Lung (tissue), 12 donors: ENCODE data around the gene PDE2A. TPM values are rescaled to one million over a fixed set of nuclear protein-coding genes. Genes with fewer than 3 reads are reported as not detected.

Experiments used
- ATAC-seq: fragments of 200-7000 bp; cut with Tn5 transposase; one replicate; pipeline ENCODE4 v1.9.1; 2020; ENCODE audit warnings: moderate number of reproducible peaks; ENCODE audit not compliant: insufficient read depth, low FRiP score
- DNase-seq, 3 donors: peaks; one replicate each; pipeline ENCODE4 v3.0.0-alpha.2; 2013 to 2017
- H3K27ac ChIP-seq, 2 donors: one replicate each; pipeline ENCODE4 v1.5.1; 2013; ENCODE audit warnings: mild to moderate bottlenecking in 2 of 2, moderate library complexity in 2 of 2, control low read depth in 1 of 2, inconsistent platforms in 1 of 2, low read depth in 1 of 2, low read length in 1 of 2
- H3K27me3 ChIP-seq, 3 donors: one replicate each; pipeline ENCODE4 v1.5.1; 2013; ENCODE audit warnings: low read length in 2 of 3; ENCODE audit not compliant: control insufficient read depth in 3 of 3, insufficient read depth in 3 of 3
- H3K36me3 ChIP-seq, 4 donors: one replicate each; pipeline ENCODE4 v1.5.1; 2013; ENCODE audit warnings: low read length in 4 of 4, mild to moderate bottlenecking in 1 of 4, moderate library complexity in 1 of 4; ENCODE audit not compliant: control insufficient read depth in 4 of 4, insufficient read depth in 4 of 4
- H3K4me1 ChIP-seq, 5 donors: one replicate each; pipeline ENCODE4 v1.5.1; 2013; ENCODE audit warnings: low read length in 5 of 5, mild to moderate bottlenecking in 2 of 5, moderate library complexity in 1 of 5; ENCODE audit not compliant: control insufficient read depth in 5 of 5, insufficient read depth in 5 of 5
- H3K4me3 ChIP-seq: one replicate; pipeline ENCODE4 v1.5.1; 2013; ENCODE audit warnings: mild to moderate bottlenecking, control low read depth, moderate library complexity
- H3K9ac ChIP-seq, 2 donors: one replicate each; pipeline ENCODE4 v1.5.1; 2013; ENCODE audit warnings: low read length in 2 of 2, control low read depth in 1 of 2; ENCODE audit not compliant: insufficient read depth in 1 of 2
- H3K9me3 ChIP-seq, 4 donors: one replicate each; pipeline ENCODE4 v1.5.1; 2013; ENCODE audit warnings: low read length in 3 of 4, mild to moderate bottlenecking in 1 of 4, moderate library complexity in 1 of 4; ENCODE audit not compliant: control insufficient read depth in 4 of 4, insufficient read depth in 3 of 4
- CTCF ChIP-seq: IDR thresholded peaks from 2 replicates; pipeline ENCODE4 v1.5.1; 2012; ENCODE audit warnings: mild to moderate bottlenecking; ENCODE audit errors: control extremely low read depth, extremely low read depth
- WGBS, 2 donors: extraction: QIAGEN DNeasy Blood & Tissue Kit; methylation state at CpG; one replicate each; pipeline ENCODE4 v1.1.7; 2013; 5-methylcytosine and 5-hydroxymethylcytosine counted together
- polyA plus RNA-seq, 2 donors: library from polyadenylated mRNA; stranded (reverse); fragments of 200-250 nt; gene quantifications; one replicate each; pipeline ENCODE4 v1.2.1, GENCODE V29; 2013
- total RNA-seq, 2 donors: library from RNA; depleted of rRNA in 1 of 2; stranded (reverse); fragments of >200 nt in 1 of 2; gene quantifications; one replicate each; pipeline ENCODE4 v1.2.1, GENCODE V29; 2014 to 2021
- donor health status: control.
- donor health status: control.
- donor health status: Bipolar disorder and iron deficiency.
- donor health status: healthy.
- donor health status: DM: yes; HTN: yes; CAD: no.

Gene PDE2A
- total and polyA plus RNA-seq, 4 donors = 7.7 to 20.5 (median 12.7) TPM

GRCh38 chr11:72685560-72686480 is 11.6 kb upstream of the PDE2A start:
- 78 to 87% methylated on average over 24 of the region's 24 CpGs for WGBS, 2 donors
- Histone ChIP-seq H3K4me3 (no peak overlapping the region), H3K9ac (peak overlapping the region in 1 of 2 donors; percentile 56), H3K36me3 (peaks cover 0 to 58% (median 27%) of the 10 kb centered on the region in 4 donors), H3K9me3 (no peaks in the 10 kb centered on the region), H3K27me3 (no peaks in the 10 kb centered on the region), H3K27ac (peak overlapping the region; percentile 1 to 24), H3K4me1 (peaks cover 0 to 34% (median 23%) of the 10 kb centered on the region in 5 donors)
- peak; percentile 84 to 90 (median 86) for DNase-seq
- no peak for ATAC-seq
- no peak for TF ChIP-seq CTCF

GRCh38 chr11:72684236-72684912 is 10.2 kb upstream of the PDE2A start:
- H3K27ac ChIP-seq = peak overlapping the region in 1 of 2 donors; percentile 9
- H3K4me3 ChIP-seq = no peak overlapping the region
- H3K9me3 ChIP-seq = no peaks in the 10 kb centered on the region
- peaks cover 0 to 34% (median 23%) of the 10 kb centered on the region in 5 donors for H3K4me1 ChIP-seq
- H3K27me3 ChIP-seq = peaks cover 0 to 6% (median 0%) of the 10 kb centered on the region in 3 donors
- H3K9ac ChIP-seq = no peak overlapping the region
- peak; percentile 36 for ATAC-seq
- peaks cover 0 to 45% (median 20%) of the 10 kb centered on the region in 4 donors for H3K36me3 ChIP-seq
- peak; percentile 40 to 48 (median 47) for DNase-seq
- 64 to 77% methylated on average over 9 of the region's 9 CpGs for WGBS, 2 donors
- TF ChIP-seq CTCF = peak; percentile 5

- Histone ChIP-seq H3K36me3 (peaks cover 0 to 39% (median 17%) of the 10 kb centered on the region in 4 donors), H3K4me3 (no peak overlapping the region), H3K4me1 (peaks cover 0 to 34% (median 23%) of the 10 kb centered on the region in 5 donors), H3K9ac (no peak overlapping the region), H3K27ac (no peak overlapping the region), H3K9me3 (no peaks in the 10 kb centered on the region), H3K27me3 (peaks cover 0 to 12% (median 4%) of the 10 kb centered on the region in 3 donors)
- DNase-seq = peak; percentile 59 to 70 (median 61)
- TF ChIP-seq CTCF = peak; percentile 73
- WGBS, 2 donors = 62 to 64% methylated on average over 7 of the region's 7 CpGs
- ATAC-seq = peak; percentile 41
Observed at GRCh38 chr11:72683782-72684200, 9.6 kb upstream of the PDE2A start.
